ENCODE results near the gene ADAMTS15.
"Not testable (repeated sequence)": the region's sequence is repeated elsewhere in the genome, so short reads cannot be mapped to it uniquely, and the experiment has no call there.

The ADAMTS15 gene

GRCh38 chr11:130436171-130436570, 12.3 kb upstream of the ADAMTS15 start:
- no peak for DNase-seq

GRCh38 chr11:130437848-130438247, 10.6 kb upstream of the ADAMTS15 start:
- no peak for DNase-seq

- not testable (repeated sequence) for DNase-seq
These were observed 9.9 kb upstream of the ADAMTS15 start for GRCh38 chr11:130438401-130439159.

GRCh38 chr11:130439160-130439519, 9.3 kb upstream of the ADAMTS15 start:
- DNase-seq = no peak

- no peak for DNase-seq
These were observed 8.6 kb upstream of the ADAMTS15 start for GRCh38 chr11:130439876-130440275.

GRCh38 chr11:130441719-130442118, 6.7 kb upstream of the ADAMTS15 start:
- no peak for DNase-seq

GRCh38 chr11:130442737-130443136, 5.7 kb upstream of the ADAMTS15 start:
- no peak for DNase-seq

- no peak for DNase-seq
These were observed 2.7 kb upstream of the ADAMTS15 start for GRCh38 chr11:130445788-130446187.

GRCh38 chr11:130448039-130448415, 418 bp upstream of the ADAMTS15 start:
- no peak for DNase-seq

- peak in 1 of 2 experiments; percentile 36 for DNase-seq
These were observed 1.0 kb downstream of the ADAMTS15 start for GRCh38 chr11:130449310-130449990.

- peak; percentile 22 to 69 for DNase-seq
These were observed 1.7 kb downstream of the ADAMTS15 start for GRCh38 chr11:130449996-130450769.

- DNase-seq = no peak
These were observed 3.0 kb downstream of the ADAMTS15 start for GRCh38 chr11:130451231-130452019.

- DNase-seq = no peak
These were observed 3.7 kb downstream of the ADAMTS15 start for GRCh38 chr11:130452176-130452575.

- DNase-seq = no peak
These were observed 4.5 kb downstream of the ADAMTS15 start for GRCh38 chr11:130452940-130453339.

GRCh38 chr11:130454491-130455252, 6.2 kb downstream of the ADAMTS15 start:
- no peak for DNase-seq

GRCh38 chr11:130455483-130456127, 7.2 kb downstream of the ADAMTS15 start:
- no peak for DNase-seq

GRCh38 chr11:130456286-130456685, 7.8 kb downstream of the ADAMTS15 start:
- no peak for DNase-seq

GRCh38 chr11:130457623-130458409, 9.4 kb downstream of the ADAMTS15 start:
- no peak for DNase-seq

GRCh38 chr11:130458410-130458729, 9.9 kb downstream of the ADAMTS15 start:
- no peak for DNase-seq

GRCh38 chr11:130459521-130459920, 11.1 kb downstream of the ADAMTS15 start:
- DNase-seq = no peak
